Prostate gland (tissue), 2 donors: ENCODE data around the gene WNT5A.

Source experiments
- POLR2A ChIP-seq: fragments of 450-650 bp; IDR thresholded peaks from one replicate; pipeline ENCODE4 v1.6.1; 2016; ENCODE audit warnings: antibody characterized with exemption, mild to moderate bottlenecking
- TF ChIP-seq, protein P1 (sequence below), 4 experiments: fragments of 200-600 bp in 2 of 4; fragments of 450-650 bp in 2 of 4; sonication (generic) in 2 of 4; IDR thresholded peaks; 1 replicate in 3 of 4; 2 replicates in 1 of 4; pipeline ENCODE4 v1.5.1; 2016 to 2019; ENCODE audit warnings: antibody characterized with exemption in 4 of 4, mild to moderate bottlenecking in 2 of 4, moderate library complexity in 2 of 4

DNA sequence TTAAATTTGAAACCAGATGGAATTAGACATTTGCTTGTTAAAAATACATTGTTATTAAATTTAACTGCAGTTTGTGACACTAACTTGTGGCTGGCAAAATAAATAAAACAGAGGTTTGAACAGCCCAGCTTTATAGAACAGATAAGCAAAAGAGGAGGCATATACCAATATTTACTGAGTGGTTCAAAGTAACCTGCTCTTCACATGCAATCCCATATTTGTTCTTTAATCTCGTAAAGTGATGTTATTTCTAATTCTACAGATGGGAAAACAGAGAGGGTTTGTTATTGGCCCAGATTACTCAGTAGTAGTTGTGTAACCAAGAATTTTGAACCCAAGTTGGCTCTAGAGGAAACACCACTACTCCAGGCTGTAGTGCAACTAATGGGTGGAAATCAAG is 37.6 kb downstream of the WNT5A start:
- TF ChIP-seq, protein P1, sequence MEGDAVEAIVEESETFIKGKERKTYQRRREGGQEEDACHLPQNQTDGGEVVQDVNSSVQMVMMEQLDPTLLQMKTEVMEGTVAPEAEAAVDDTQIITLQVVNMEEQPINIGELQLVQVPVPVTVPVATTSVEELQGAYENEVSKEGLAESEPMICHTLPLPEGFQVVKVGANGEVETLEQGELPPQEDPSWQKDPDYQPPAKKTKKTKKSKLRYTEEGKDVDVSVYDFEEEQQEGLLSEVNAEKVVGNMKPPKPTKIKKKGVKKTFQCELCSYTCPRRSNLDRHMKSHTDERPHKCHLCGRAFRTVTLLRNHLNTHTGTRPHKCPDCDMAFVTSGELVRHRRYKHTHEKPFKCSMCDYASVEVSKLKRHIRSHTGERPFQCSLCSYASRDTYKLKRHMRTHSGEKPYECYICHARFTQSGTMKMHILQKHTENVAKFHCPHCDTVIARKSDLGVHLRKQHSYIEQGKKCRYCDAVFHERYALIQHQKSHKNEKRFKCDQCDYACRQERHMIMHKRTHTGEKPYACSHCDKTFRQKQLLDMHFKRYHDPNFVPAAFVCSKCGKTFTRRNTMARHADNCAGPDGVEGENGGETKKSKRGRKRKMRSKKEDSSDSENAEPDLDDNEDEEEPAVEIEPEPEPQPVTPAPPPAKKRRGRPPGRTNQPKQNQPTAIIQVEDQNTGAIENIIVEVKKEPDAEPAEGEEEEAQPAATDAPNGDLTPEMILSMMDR (IDR thresholded peaks at IDR 0.05): no peak
- TF ChIP-seq POLR2A: no peak
